Measurements from ENCODE around the gene LARP1B. TPM values are rescaled to one million over a fixed set of nuclear protein-coding genes. Genes with fewer than 3 reads are reported as not detected.

Gene LARP1B
- total and polyA plus RNA-seq, 9 of the 15 experiments (the other 6 are each of a cell fraction or from before 2014, with no cell fraction given), result 19.2 to 59.7 (median 37.9) TPM

DNA sequence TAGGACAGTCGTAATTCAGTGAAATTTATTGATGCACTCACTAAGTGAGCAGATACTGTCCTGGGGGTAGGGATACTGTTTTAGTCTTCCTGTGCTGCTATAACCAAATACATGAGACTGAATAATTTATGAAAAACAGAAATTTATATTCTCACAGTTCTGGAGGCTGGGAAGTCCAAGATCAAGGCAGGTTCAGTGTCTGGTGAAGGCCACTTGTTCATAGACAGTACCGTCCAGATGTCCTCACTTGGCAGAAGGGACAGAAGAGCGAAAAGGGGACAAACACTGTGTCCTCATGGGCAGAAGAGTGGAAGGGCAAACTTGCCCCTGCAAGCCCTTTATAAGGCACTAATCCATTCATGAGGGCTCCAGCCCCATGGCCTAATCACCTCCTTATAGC, 180.9 kb downstream of the LARP1B start:
- Histone ChIP-seq H2AFZ (ENCODE audit: low read depth, low read length) (no peak overlapping the region), H3K36me3 (ENCODE audit: control insufficient read depth, insufficient read depth, low read length) (no peaks in the 10 kb centered on the region), H3K79me2 (ENCODE audit: control insufficient read depth, insufficient read depth, low read length) (no peaks in the 10 kb centered on the region), H3K4me3 (no peak overlapping the region), H4K20me1 (replicated peaks; ENCODE audit: control insufficient read depth, insufficient read depth, low read length) (no peaks in the 10 kb centered on the region), H3K9ac (ENCODE audit: insufficient read depth in 1 of 2, low read depth in 2 of 2, low read length in 2 of 2) (no peak overlapping the region), H3K27me3 (ENCODE audit: control insufficient read depth in 2 of 2, insufficient read depth in 2 of 2, low read length in 2 of 2) (no peaks in the 10 kb centered on the region; a peak in 1 of 5 replicates), H3K4me2 (ENCODE audit: insufficient read depth, low read length) (no peak overlapping the region), H3K9me1 (ENCODE audit: control insufficient read depth, insufficient read depth, low read length) (no peaks in the 10 kb centered on the region), H3K9me3 (replicated peaks; ENCODE audit: control insufficient read depth, insufficient read depth, low read depth, low read length) (no peaks in the 10 kb centered on the region), H3K27ac (ENCODE audit: extremely low read depth, low read depth, low read length) (no peak overlapping the region), H3K4me1 (replicated peaks in 1 of 2; ENCODE audit: control insufficient read depth in 2 of 2, insufficient read depth in 2 of 2, low read length in 2 of 2) (no peaks in the 10 kb centered on the region; a peak in 1 of 5 replicates)
- intact Hi-C loops (cut with micrococcal nuclease) (no loop called here), in situ Hi-C loops (cut with MboI) (no loop called here)
- ChIA-PET POLR2A (interaction anchor here (0.8 kb wide), 1 partner anchor 30 kb away, joined by 3 read pairs; no protein-coding TSS in a partner anchor), CTCF (ENCODE audit: low intra/inter-chr PET ratio) (no interaction called here)
- no TSS peak for BruUV-seq (replicated peaks)
- no peak for FAIRE-seq
- no peak for ATAC-seq
- WGBS (ENCODE audit: insufficient coverage, low coverage, missing lambda C conversion rate), result 39% methylated on average over 3 of the region's 3 CpGs
- no peak for DNase-seq (ENCODE audit: extremely low read depth in 1 of 4, low spot score in 3 of 4)
- TF ChIP-seq ELF2 (CRISPR knock-in tag; IDR thresholded peaks at IDR 0.05) (no peak), XRCC5 (IDR thresholded peaks at IDR 0.05; ENCODE audit: low read depth, low read length) (no peak), SIRT6 (IDR thresholded peaks at IDR 0.05; ENCODE audit: low read depth, low read length) (no peak), EGR1 (conservative IDR thresholded peaks at IDR 0.05) (no peak), NFIX (CRISPR knock-in tag; IDR thresholded peaks at IDR 0.05; ENCODE audit: low read depth) (no peak), HCFC1 (IDR thresholded peaks at IDR 0.05; ENCODE audit: low read depth, low read length) (no peak), HDAC1 (IDR thresholded peaks at IDR 0.05) (no peak), CREB1 (IDR thresholded peaks at IDR 0.05) (no peak), CREB1 (CRISPR knock-in tag; IDR thresholded peaks at IDR 0.05) (no peak)
- TF ChIP-seq, protein P1, sequence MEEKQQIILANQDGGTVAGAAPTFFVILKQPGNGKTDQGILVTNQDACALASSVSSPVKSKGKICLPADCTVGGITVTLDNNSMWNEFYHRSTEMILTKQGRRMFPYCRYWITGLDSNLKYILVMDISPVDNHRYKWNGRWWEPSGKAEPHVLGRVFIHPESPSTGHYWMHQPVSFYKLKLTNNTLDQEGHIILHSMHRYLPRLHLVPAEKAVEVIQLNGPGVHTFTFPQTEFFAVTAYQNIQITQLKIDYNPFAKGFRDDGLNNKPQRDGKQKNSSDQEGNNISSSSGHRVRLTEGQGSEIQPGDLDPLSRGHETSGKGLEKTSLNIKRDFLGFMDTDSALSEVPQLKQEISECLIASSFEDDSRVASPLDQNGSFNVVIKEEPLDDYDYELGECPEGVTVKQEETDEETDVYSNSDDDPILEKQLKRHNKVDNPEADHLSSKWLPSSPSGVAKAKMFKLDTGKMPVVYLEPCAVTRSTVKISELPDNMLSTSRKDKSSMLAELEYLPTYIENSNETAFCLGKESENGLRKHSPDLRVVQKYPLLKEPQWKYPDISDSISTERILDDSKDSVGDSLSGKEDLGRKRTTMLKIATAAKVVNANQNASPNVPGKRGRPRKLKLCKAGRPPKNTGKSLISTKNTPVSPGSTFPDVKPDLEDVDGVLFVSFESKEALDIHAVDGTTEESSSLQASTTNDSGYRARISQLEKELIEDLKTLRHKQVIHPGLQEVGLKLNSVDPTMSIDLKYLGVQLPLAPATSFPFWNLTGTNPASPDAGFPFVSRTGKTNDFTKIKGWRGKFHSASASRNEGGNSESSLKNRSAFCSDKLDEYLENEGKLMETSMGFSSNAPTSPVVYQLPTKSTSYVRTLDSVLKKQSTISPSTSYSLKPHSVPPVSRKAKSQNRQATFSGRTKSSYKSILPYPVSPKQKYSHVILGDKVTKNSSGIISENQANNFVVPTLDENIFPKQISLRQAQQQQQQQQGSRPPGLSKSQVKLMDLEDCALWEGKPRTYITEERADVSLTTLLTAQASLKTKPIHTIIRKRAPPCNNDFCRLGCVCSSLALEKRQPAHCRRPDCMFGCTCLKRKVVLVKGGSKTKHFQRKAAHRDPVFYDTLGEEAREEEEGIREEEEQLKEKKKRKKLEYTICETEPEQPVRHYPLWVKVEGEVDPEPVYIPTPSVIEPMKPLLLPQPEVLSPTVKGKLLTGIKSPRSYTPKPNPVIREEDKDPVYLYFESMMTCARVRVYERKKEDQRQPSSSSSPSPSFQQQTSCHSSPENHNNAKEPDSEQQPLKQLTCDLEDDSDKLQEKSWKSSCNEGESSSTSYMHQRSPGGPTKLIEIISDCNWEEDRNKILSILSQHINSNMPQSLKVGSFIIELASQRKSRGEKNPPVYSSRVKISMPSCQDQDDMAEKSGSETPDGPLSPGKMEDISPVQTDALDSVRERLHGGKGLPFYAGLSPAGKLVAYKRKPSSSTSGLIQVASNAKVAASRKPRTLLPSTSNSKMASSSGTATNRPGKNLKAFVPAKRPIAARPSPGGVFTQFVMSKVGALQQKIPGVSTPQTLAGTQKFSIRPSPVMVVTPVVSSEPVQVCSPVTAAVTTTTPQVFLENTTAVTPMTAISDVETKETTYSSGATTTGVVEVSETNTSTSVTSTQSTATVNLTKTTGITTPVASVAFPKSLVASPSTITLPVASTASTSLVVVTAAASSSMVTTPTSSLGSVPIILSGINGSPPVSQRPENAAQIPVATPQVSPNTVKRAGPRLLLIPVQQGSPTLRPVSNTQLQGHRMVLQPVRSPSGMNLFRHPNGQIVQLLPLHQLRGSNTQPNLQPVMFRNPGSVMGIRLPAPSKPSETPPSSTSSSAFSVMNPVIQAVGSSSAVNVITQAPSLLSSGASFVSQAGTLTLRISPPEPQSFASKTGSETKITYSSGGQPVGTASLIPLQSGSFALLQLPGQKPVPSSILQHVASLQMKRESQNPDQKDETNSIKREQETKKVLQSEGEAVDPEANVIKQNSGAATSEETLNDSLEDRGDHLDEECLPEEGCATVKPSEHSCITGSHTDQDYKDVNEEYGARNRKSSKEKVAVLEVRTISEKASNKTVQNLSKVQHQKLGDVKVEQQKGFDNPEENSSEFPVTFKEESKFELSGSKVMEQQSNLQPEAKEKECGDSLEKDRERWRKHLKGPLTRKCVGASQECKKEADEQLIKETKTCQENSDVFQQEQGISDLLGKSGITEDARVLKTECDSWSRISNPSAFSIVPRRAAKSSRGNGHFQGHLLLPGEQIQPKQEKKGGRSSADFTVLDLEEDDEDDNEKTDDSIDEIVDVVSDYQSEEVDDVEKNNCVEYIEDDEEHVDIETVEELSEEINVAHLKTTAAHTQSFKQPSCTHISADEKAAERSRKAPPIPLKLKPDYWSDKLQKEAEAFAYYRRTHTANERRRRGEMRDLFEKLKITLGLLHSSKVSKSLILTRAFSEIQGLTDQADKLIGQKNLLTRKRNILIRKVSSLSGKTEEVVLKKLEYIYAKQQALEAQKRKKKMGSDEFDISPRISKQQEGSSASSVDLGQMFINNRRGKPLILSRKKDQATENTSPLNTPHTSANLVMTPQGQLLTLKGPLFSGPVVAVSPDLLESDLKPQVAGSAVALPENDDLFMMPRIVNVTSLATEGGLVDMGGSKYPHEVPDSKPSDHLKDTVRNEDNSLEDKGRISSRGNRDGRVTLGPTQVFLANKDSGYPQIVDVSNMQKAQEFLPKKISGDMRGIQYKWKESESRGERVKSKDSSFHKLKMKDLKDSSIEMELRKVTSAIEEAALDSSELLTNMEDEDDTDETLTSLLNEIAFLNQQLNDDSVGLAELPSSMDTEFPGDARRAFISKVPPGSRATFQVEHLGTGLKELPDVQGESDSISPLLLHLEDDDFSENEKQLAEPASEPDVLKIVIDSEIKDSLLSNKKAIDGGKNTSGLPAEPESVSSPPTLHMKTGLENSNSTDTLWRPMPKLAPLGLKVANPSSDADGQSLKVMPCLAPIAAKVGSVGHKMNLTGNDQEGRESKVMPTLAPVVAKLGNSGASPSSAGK (IDR thresholded peaks at IDR 0.05), result no peak
- TF ChIP-seq, protein P2, sequence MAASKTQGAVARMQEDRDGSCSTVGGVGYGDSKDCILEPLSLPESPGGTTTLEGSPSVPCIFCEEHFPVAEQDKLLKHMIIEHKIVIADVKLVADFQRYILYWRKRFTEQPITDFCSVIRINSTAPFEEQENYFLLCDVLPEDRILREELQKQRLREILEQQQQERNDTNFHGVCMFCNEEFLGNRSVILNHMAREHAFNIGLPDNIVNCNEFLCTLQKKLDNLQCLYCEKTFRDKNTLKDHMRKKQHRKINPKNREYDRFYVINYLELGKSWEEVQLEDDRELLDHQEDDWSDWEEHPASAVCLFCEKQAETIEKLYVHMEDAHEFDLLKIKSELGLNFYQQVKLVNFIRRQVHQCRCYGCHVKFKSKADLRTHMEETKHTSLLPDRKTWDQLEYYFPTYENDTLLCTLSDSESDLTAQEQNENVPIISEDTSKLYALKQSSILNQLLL (CRISPR knock-in tag; IDR thresholded peaks at IDR 0.05; ENCODE audit: borderline replicate concordance), result no peak
